Endothelial cell of umbilical vein (primary cell): ENCODE measurements around the gene PRPF40A. TPM values are rescaled to one million over a fixed set of nuclear protein-coding genes. Genes with fewer than 3 reads are reported as not detected.

Experiments
- BruUV-seq: library from RNA; stranded (reverse); fragments of 400-500 nt; replicated peaks from 2 replicates; lab custom pipeline; 2021; lab: Mats Ljungman, UMichigan
- CTCF ChIA-PET: fragments of 300-600, 350-600 bp; sonication (Branson Sonifier 250); formaldehyde crosslinking; loops from one replicate; lab custom pipeline; 2021; ENCODE audit warnings: antibody characterized with exemption, inconsistent platforms; lab: Charles Lee
- POLR2A ChIA-PET: fragments of 300-600, 350-600 bp; sonication (Branson Sonifier 250); formaldehyde crosslinking; loops from one replicate; lab custom pipeline; 2021; ENCODE audit warnings: antibody characterized with exemption, inconsistent platforms; lab: Charles Lee
- DNase-seq: peaks from one replicate; pipeline ENCODE4 v3.0.0-alpha.2; 2011; ENCODE audit warnings: low read depth, low spot score
- FAIRE-seq: peaks from 2 replicates; lab custom pipeline; 2011; peaks lifted over from hg19 to GRCh38; lab: Jason Lieb, UNC
- H2AFZ ChIP-seq: 2 replicates; pipeline ENCODE4 v1.6.0; 2012; ENCODE audit warnings: low read depth, low read length, control low read depth, inconsistent platforms
- H3K27ac ChIP-seq: 2 replicates; pipeline ENCODE4 v1.5.1; 2011; ENCODE audit warnings: low read depth, mild to moderate bottlenecking, control low read depth, low read length, moderate library complexity; ENCODE audit not compliant: insufficient read depth
- H3K27me3 ChIP-seq, 2 experiments: 2 replicates each; pipeline versions ENCODE4 v1.6.0 to v1.6.1; 2011; ENCODE audit warnings: low read length in 2 of 2, mixed read lengths in 1 of 2; ENCODE audit not compliant: control insufficient read depth in 2 of 2, insufficient read depth in 2 of 2
- H3K36me3 ChIP-seq, 2 experiments: 2 replicates in 1 of 2; 3 replicates in 1 of 2; pipeline ENCODE4 v1.5.1; 2011; ENCODE audit warnings: low read length in 2 of 2, mild to moderate bottlenecking in 1 of 2, moderate library complexity in 1 of 2; ENCODE audit not compliant: control insufficient read depth in 2 of 2, insufficient read depth in 2 of 2; ENCODE audit errors: extremely low read depth in 1 of 2
- H3K4me1 ChIP-seq: 3 replicates; pipeline ENCODE4 v1.5.1; 2011; ENCODE audit warnings: mild to moderate bottlenecking, low read length; ENCODE audit not compliant: control insufficient read depth, insufficient read depth; ENCODE audit errors: extremely low read depth
- H3K4me2 ChIP-seq: 2 replicates; pipeline ENCODE4 v1.6.1; 2011; ENCODE audit warnings: low read length, control low read depth, mixed read lengths; ENCODE audit not compliant: insufficient read depth
- H3K4me3 ChIP-seq, 3 experiments: fragments of 200-600 bp in 1 of 3; sonication (generic), shearing (Covaris generic) in 1 of 3; replicated peaks in 1 of 3; 2 replicates each; pipeline ENCODE4 v1.5.1; 2011 to 2016; ENCODE audit warnings: control low read depth in 3 of 3, low read length in 3 of 3, mild to moderate bottlenecking in 2 of 3, inconsistent platforms in 1 of 3, low read depth in 1 of 3, moderate library complexity in 1 of 3; ENCODE audit not compliant: insufficient read depth in 1 of 3
- H3K79me2 ChIP-seq: 2 replicates; pipeline ENCODE4 v1.6.0; 2012; ENCODE audit warnings: low read length, inconsistent platforms; ENCODE audit not compliant: control insufficient read depth, insufficient read depth
- H3K9ac ChIP-seq: replicated peaks from 2 replicates; pipeline ENCODE3; 2011; ENCODE audit warnings: low read length, control low read depth; ENCODE audit not compliant: insufficient read depth; ENCODE audit errors: extremely low read depth
- H3K9me1 ChIP-seq: replicated peaks from 3 replicates; pipeline ENCODE4 v1.6.0; 2011; ENCODE audit warnings: mild to moderate bottlenecking, low read length; ENCODE audit not compliant: control insufficient read depth, insufficient read depth; ENCODE audit errors: extremely low read depth
- H3K9me3 ChIP-seq: replicated peaks from 2 replicates; pipeline ENCODE4 v1.5.1; 2012; ENCODE audit warnings: low read length, inconsistent platforms; ENCODE audit not compliant: control insufficient read depth, insufficient read depth
- H4K20me1 ChIP-seq: replicated peaks from 2 replicates; pipeline ENCODE3; 2011; ENCODE audit warnings: mild to moderate bottlenecking, low read length; ENCODE audit not compliant: control insufficient read depth, insufficient read depth; ENCODE audit errors: extremely low read depth
- EZH2 ChIP-seq: IDR thresholded peaks from 2 replicates; pipeline ENCODE4 v1.6.1; 2012; ENCODE audit warnings: borderline replicate concordance, low read depth, mild to moderate bottlenecking, moderate library complexity, low read length, inconsistent platforms; ENCODE audit not compliant: severe bottlenecking
- FOS ChIP-seq: IDR thresholded peaks from 2 replicates; pipeline ENCODE4 v1.6.1; 2011; ENCODE audit warnings: mild to moderate bottlenecking, low read length, moderate library complexity, borderline replicate concordance; ENCODE audit not compliant: insufficient read depth
- GATA2 ChIP-seq: IDR thresholded peaks from 2 replicates; pipeline ENCODE4 v1.7.0; 2011; ENCODE audit warnings: low read depth, mild to moderate bottlenecking, moderate library complexity, mixed read lengths, low read length; ENCODE audit not compliant: insufficient read length, insufficient read depth
- JUN ChIP-seq: IDR thresholded peaks from 2 replicates; pipeline ENCODE4 v1.6.1; 2011; ENCODE audit warnings: borderline replicate concordance, low read depth; ENCODE audit not compliant: insufficient read length, insufficient read depth
- MYC ChIP-seq: IDR thresholded peaks from one replicate; pipeline ENCODE4 v1.6.1; 2011; ENCODE audit warnings: mild to moderate bottlenecking, low read depth, low read length
- POLR2A ChIP-seq: IDR thresholded peaks from 2 replicates; pipeline ENCODE4 v1.6.1; 2012; ENCODE audit warnings: low read depth, mild to moderate bottlenecking, control low read depth, low read length
- POLR2AphosphoS5 ChIP-seq: IDR thresholded peaks from 2 replicates; pipeline ENCODE4 v1.6.1; 2012; ENCODE audit warnings: low read depth, mild to moderate bottlenecking, control low read depth, low read length, moderate library complexity; ENCODE audit not compliant: insufficient read depth
- dilution Hi-C: fragments of 300-500 bp; cut with MboI; formaldehyde crosslinking; loops from one replicate; pipeline ENCODE4 v1.15.0; 2019; ENCODE audit warnings: low sequenced_read_pairs; ENCODE audit not compliant: extremely low pct_ligation_motif_present
- intact Hi-C: fragments of 100-400 bp; cut with micrococcal nuclease; formaldehyde crosslinking; loops from one replicate; pipeline ENCODE4 v1.10.0; 2022
- polyA plus RNA-seq, 4 experiments: library from polyadenylated mRNA; depleted of rRNA in 3 of 4; stranded (reverse) in 3 of 4; unstranded in 1 of 4; fragments of >200 nt; gene quantifications; 2 replicates each; pipeline versions ENCODE4 v1.2.1 to v1.2.3, GENCODE V29; 2011 to 2012; ENCODE audit warnings: missing spikeins in 1 of 4
- total RNA-seq: library from RNA; stranded (reverse); gene quantifications from 2 replicates; pipeline ENCODE4 v1.2.3, GENCODE V29; 2021
- TF ChIP-seq, protein P1 (sequence below), 2 donors: IDR thresholded peaks; 1 replicate in 1 of 2; 2 replicates in 1 of 2; pipeline ENCODE4 v1.5.1; 2011; ENCODE audit warnings: low read length in 2 of 2, mild to moderate bottlenecking in 2 of 2, moderate library complexity in 2 of 2, control low read depth in 1 of 2, inconsistent platforms in 1 of 2, low read depth in 1 of 2; ENCODE audit not compliant: insufficient read depth in 1 of 2; ENCODE audit errors: extremely low read depth in 1 of 2
- TF ChIP-seq, protein P2 (sequence below): IDR thresholded peaks from 2 replicates; pipeline ENCODE4 v1.6.1; 2011; ENCODE audit not compliant: insufficient read depth, insufficient read length

The PRPF40A gene
- total and polyA plus RNA-seq, 2 donors (not counting 3 experiments of a cell fraction or from before 2014, with no cell fraction given), result 58.2 to 123 TPM

DNA sequence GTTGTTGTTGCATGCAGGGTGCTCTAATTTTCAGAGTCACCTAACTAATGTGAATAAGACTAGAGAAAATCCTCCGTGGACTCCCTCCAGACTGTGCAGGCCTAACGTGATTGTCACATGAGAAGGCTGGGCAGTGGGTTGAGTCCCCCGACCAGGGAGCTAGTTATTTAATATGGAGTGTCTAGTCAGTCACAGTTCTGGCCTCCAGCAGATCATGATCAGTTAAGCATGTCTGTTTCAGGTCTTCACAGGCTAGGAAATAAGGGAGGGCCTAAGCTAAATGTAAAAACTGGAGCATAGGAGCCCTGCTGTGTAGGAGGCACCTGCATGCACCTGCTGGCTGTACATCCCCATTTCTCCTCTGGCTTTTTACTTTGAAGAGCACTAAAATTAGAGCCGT, 86.8 kb downstream of the PRPF40A start:
- H4K20me1 ChIP-seq, result no peaks in the 10 kb centered on the region
- CTCF ChIA-PET, result interaction anchor here (0.6 kb wide), 1 partner anchor 439 kb away, joined by 3 read pairs; no protein-coding TSS in a partner anchor
- no peak for FAIRE-seq

DNA sequence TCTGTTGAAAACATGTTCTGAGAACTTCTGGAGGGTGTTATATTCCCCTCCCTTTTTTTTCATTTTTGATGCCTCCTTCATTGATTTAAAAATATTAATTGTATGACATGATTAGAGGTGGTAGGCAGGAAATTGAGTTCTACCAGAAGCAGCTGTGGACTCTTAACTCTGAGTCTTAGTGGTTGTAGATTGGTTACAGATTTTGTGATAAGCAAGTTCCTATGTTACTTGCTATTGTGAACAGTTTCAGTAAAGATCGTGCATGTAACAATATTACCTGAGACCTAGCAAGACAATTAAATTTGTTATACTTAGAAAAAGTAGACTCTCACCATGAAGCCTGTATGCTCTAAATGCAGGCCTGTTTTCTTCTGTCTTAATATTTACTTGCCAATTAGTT, 88.1 kb downstream of the PRPF40A start:
- dilution Hi-C loops, result no loop called here
- CTCF ChIA-PET, result no interaction called here
- BruUV-seq, result no TSS peak
- Histone ChIP-seq H3K79me2 (no peaks in the 10 kb centered on the region), H3K9me3 (no peaks in the 10 kb centered on the region), H3K4me1 (no peaks in the 10 kb centered on the region), H2AFZ (no peak overlapping the region), H3K4me2 (no peak overlapping the region), H4K20me1 (no peaks in the 10 kb centered on the region), H3K9me1 (no peaks in the 10 kb centered on the region), H3K27me3 (no peaks in the 10 kb centered on the region), H3K27ac (no peak overlapping the region), H3K9ac (no peak overlapping the region), H3K36me3 (peaks cover 4 to 5% of the 10 kb centered on the region in 2 experiments), H3K4me3 (no peak overlapping the region)
- POLR2A ChIA-PET, result no interaction called here
- DNase-seq (no peak), FAIRE-seq (no peak)
- intact Hi-C loops, result no loop called here
- TF ChIP-seq FOS (no peak), POLR2A (no peak), POLR2AphosphoS5 (no peak), JUN (no peak), GATA2 (no peak), EZH2 (no peak), MYC (no peak)
- TF ChIP-seq, protein P1, sequence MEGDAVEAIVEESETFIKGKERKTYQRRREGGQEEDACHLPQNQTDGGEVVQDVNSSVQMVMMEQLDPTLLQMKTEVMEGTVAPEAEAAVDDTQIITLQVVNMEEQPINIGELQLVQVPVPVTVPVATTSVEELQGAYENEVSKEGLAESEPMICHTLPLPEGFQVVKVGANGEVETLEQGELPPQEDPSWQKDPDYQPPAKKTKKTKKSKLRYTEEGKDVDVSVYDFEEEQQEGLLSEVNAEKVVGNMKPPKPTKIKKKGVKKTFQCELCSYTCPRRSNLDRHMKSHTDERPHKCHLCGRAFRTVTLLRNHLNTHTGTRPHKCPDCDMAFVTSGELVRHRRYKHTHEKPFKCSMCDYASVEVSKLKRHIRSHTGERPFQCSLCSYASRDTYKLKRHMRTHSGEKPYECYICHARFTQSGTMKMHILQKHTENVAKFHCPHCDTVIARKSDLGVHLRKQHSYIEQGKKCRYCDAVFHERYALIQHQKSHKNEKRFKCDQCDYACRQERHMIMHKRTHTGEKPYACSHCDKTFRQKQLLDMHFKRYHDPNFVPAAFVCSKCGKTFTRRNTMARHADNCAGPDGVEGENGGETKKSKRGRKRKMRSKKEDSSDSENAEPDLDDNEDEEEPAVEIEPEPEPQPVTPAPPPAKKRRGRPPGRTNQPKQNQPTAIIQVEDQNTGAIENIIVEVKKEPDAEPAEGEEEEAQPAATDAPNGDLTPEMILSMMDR (IDR thresholded peaks at IDR 0.05; ENCODE audit: extremely low read depth in 1 of 2, insufficient read depth in 1 of 2, low read depth in 1 of 2, low read length in 2 of 2), result no peak
- TF ChIP-seq, protein P2, sequence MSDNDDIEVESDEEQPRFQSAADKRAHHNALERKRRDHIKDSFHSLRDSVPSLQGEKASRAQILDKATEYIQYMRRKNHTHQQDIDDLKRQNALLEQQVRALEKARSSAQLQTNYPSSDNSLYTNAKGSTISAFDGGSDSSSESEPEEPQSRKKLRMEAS, result no peak

More for the DNA sequence above, 86.8 kb downstream of the PRPF40A start:
- no peaks in the 10 kb centered on the region for H3K79me2 ChIP-seq
- no peak overlapping the region for H3K4me2 ChIP-seq
- H3K27ac ChIP-seq, result no peak overlapping the region
- dilution Hi-C loops (no loop called here), intact Hi-C loops (no loop called here)
- DNase-seq, result no peak
- no peak overlapping the region for H2AFZ ChIP-seq
- no peaks in the 10 kb centered on the region for H3K27me3 ChIP-seq
- H3K9me1 ChIP-seq, result no peaks in the 10 kb centered on the region
- H3K9me3 ChIP-seq, result no peaks in the 10 kb centered on the region
- H3K36me3 ChIP-seq, result peaks cover 4 to 5% of the 10 kb centered on the region in 2 experiments
- H3K4me1 ChIP-seq, result no peaks in the 10 kb centered on the region
- H3K9ac ChIP-seq, result no peak overlapping the region
- TF ChIP-seq, protein P1 (IDR thresholded peaks at IDR 0.05; ENCODE audit: extremely low read depth in 1 of 2, insufficient read depth in 1 of 2, low read depth in 1 of 2, low read length in 2 of 2), result no peak
- TF ChIP-seq GATA2 (no peak), FOS (no peak)
- no TSS peak for BruUV-seq
- H3K4me3 ChIP-seq, result no peak overlapping the region
- POLR2A ChIA-PET, result no interaction called here
